ENCODE data around the gene ECSIT. TPM values are rescaled to one million over a fixed set of nuclear protein-coding genes. Genes with fewer than 3 reads are reported as not detected.

The ECSIT gene
- total RNA-seq, 1 donor from 2014 or later = 32.1 TPM

DNA sequence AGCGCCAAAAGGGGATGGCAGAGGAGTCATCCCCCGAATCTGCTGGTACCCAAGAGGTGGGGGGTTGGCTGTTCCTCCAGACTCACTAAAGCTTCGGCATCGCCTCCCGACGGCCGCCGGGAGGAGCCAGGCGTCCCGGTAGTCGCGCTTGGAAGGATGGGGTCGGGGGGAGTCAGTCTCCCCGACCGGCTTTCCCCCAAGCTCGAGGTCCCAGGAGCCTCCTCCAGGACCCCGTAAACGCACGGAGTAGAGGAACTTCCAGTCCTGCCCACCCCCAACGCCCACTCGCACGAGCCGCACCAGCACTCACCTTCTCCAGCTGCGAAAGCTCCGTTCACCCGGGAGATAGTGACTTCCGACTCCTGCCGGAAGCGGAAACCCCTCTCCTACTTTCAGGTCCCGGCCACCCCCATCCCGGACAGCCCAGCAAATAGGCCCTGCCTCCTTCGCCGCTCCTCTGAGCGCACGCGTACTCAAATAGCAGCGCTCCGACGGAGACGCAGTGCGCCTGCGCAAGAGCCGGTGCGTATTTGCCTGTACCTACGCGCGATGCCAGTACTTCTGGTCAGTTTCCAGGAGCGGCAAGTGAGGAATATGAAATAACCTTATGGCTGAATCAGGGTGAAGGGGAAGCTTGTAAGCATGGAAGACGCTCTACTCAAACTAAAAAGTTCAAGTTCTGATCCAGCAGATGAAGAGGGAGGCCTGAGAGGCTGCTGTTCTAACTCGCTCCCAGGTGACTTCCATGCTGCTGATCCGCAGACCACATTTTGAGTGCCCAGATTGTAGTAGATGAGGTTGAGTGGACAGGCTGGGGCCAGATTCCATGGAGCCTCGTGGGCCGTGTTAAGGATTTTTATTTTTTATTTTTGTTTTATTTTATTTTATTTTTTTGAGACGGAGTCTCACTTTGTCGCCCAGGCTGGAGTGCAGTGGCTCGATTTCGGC lies 30.2 kb upstream of the ECSIT start, which contains the start of gene ELOF1:
TSS of gene ELOF1 (minus strand) at position 350 of the 948 bp plus-strand sequence. CDS start 4,883 bp downstream, outside the sequence.
- DNase-seq (ENCODE audit: low spot score in 2 of 2, unreplicated experiment in 2 of 2) = peak; percentile 97
- peaks cover 7% of the 10 kb centered on the region for H3K36me3 Mint-ChIP-seq
- peak within 1 kb of the TSS; percentile 86 for H3K27ac Mint-ChIP-seq
- H3K4me3 Mint-ChIP-seq = peak within 1 kb of the TSS; percentile 93
- H3K27me3 Mint-ChIP-seq (ENCODE audit: low read depth) = no peaks in the 10 kb centered on the region
- TF ChIP-seq, protein P1, sequence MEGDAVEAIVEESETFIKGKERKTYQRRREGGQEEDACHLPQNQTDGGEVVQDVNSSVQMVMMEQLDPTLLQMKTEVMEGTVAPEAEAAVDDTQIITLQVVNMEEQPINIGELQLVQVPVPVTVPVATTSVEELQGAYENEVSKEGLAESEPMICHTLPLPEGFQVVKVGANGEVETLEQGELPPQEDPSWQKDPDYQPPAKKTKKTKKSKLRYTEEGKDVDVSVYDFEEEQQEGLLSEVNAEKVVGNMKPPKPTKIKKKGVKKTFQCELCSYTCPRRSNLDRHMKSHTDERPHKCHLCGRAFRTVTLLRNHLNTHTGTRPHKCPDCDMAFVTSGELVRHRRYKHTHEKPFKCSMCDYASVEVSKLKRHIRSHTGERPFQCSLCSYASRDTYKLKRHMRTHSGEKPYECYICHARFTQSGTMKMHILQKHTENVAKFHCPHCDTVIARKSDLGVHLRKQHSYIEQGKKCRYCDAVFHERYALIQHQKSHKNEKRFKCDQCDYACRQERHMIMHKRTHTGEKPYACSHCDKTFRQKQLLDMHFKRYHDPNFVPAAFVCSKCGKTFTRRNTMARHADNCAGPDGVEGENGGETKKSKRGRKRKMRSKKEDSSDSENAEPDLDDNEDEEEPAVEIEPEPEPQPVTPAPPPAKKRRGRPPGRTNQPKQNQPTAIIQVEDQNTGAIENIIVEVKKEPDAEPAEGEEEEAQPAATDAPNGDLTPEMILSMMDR (IDR thresholded peaks at IDR 0.05; ENCODE audit: unreplicated experiment) = no peak
- no peaks in the 10 kb centered on the region for H3K9me3 Mint-ChIP-seq
- peaks cover 24% of the 10 kb centered on the region for H3K4me1 Mint-ChIP-seq

DNA sequence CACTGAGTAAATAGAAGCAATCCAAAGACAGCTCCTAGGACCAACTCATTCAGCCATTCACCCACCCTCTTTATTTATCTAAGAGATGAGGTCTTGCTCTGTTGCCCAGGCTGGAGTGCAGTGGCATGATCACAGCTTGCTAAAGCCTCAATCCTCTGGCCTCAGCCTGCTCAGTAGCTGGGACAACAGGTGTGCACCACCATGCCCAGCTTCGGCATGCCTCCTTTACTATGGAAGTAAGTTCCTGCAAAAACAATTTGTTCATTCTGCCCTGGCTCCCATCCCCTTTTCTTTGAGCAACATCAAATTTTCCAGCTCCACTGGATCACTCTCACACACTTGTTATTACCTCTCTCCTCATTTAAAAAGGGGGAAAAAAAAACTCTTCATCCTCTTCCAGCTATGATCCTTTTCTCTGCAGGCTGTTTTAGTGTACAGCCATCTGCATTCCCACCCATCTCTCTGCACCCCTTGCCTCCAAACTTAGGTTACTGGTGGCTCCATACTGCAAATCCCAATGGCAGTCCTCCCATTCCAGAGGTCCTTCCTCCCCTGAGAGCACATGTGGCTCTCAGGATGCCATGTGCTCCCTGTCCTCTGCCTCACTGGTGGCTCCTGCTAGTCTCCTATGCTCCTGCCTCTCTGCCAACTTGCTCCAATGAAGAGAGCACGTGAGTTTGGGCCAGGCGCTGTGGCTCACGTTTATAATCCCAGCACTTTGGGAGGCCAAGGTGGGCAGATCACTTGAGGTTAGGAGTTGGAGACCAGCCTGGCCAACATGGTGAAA lies 27.9 kb upstream of the ECSIT start:
- no peaks in the 10 kb centered on the region for H3K27me3 Mint-ChIP-seq (ENCODE audit: low read depth)
- DNase-seq (ENCODE audit: low spot score in 2 of 2, unreplicated experiment in 2 of 2) = no peak
- H3K4me3 Mint-ChIP-seq = peak overlapping the region; percentile 93
- H3K36me3 Mint-ChIP-seq = peaks cover 11% of the 10 kb centered on the region
- H3K9me3 Mint-ChIP-seq = no peaks in the 10 kb centered on the region
- H3K27ac Mint-ChIP-seq = no peak overlapping the region
- TF ChIP-seq, protein P1 (IDR thresholded peaks at IDR 0.05; ENCODE audit: unreplicated experiment) = no peak
- H3K4me1 Mint-ChIP-seq = peaks cover 24% of the 10 kb centered on the region

DNA sequence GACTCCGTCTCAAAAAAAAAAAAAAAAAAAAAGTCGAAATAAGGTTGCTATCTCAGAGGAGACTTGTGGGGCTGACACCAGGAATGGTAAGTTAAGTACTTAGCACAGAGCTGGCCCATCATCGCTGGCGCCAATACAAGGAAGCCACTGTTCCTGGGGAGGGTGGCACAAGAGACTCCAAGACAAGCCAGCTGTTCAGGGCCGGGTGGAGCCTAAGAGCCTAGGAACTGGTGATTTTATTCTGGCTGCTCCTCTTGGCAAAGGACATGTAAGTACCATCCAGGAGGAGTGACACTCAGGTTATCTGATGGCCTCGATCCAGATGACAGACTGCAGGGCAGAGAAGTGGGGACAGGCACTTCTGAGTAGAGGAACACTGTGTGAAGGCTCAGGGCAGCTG lies 26.3 kb upstream of the ECSIT start:
- Mint-ChIP-seq H3K36me3 (peaks cover 11% of the 10 kb centered on the region), H3K27me3 (ENCODE audit: low read depth) (no peaks in the 10 kb centered on the region), H3K4me3 (no peak overlapping the region), H3K4me1 (peaks cover 19% of the 10 kb centered on the region), H3K27ac (no peak overlapping the region), H3K9me3 (no peaks in the 10 kb centered on the region)
- DNase-seq (ENCODE audit: low spot score in 2 of 2, unreplicated experiment in 2 of 2) = no peak
- TF ChIP-seq, protein P1 (IDR thresholded peaks at IDR 0.05; ENCODE audit: unreplicated experiment) = no peak

DNA sequence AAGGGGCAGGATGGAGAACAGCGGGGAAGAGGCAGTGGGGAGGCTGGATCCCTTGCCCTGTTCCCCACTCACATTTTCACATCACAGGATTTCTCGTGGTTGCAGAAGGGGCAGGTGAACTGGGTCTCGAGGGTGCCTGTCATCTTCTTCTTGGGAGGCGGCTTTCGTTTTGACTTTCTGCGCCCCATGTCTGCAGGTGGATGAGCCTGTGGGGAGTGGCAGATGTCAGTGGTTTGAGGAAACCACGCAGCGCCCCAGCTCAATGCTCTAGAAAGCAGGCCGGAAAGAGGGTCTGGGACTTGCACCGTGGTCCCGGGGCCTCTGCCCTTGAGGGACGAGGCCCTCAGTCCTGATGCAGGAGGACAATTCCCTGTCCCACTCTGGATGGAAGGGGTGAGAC lies 25.2 kb upstream of the ECSIT start:
- DNase-seq (ENCODE audit: low spot score in 2 of 2, unreplicated experiment in 2 of 2) = no peak
- TF ChIP-seq, protein P1 (IDR thresholded peaks at IDR 0.05; ENCODE audit: unreplicated experiment) = no peak
- Mint-ChIP-seq H3K4me3 (no peak overlapping the region), H3K36me3 (peaks cover 11% of the 10 kb centered on the region), H3K9me3 (no peaks in the 10 kb centered on the region), H3K27ac (no peak overlapping the region), H3K4me1 (peaks cover 14% of the 10 kb centered on the region), H3K27me3 (ENCODE audit: low read depth) (no peaks in the 10 kb centered on the region)

DNA sequence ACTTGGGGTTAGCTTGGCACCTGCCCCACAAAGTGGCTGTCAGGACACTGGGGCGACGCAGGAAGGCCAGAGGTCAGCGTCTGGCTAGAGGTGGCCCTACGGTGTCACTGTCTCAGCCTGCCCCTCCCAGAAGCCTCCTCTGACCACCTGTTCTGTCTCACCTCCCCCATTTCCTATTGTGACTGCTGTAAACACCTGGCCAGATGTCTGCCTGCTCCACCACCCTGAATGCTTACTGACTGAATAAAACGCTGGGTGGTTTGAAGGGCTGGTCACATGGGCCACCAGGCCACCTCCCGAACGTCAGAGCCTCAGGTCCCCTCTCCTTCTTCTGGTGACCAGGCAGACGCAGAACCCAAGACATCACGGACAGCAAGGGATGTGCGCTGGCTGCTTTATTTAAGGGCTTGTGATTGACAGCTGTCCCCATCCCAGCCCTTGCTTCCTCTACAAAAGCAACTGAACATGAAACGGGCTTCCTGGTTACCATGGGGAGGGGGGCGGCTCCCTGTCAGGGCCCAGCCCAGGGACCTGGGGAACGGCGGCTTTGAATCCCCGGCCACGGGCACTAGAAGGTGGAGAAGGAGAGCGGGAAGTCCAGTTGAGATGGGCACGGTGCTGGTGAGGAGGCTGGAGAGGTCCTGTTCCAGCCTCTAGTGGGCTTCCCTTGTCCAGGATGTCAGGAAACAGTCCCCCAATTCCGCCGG lies 23.9 kb upstream of the ECSIT start:
- H3K27me3 Mint-ChIP-seq (ENCODE audit: low read depth) = no peaks in the 10 kb centered on the region
- no peak overlapping the region for H3K4me3 Mint-ChIP-seq
- no peaks in the 10 kb centered on the region for H3K9me3 Mint-ChIP-seq
- H3K4me1 Mint-ChIP-seq = peaks cover 5% of the 10 kb centered on the region
- no peak for DNase-seq (ENCODE audit: low spot score in 2 of 2, unreplicated experiment in 2 of 2)
- no peak overlapping the region for H3K27ac Mint-ChIP-seq
- peaks cover 11% of the 10 kb centered on the region for H3K36me3 Mint-ChIP-seq
- TF ChIP-seq, protein P1 (IDR thresholded peaks at IDR 0.05; ENCODE audit: unreplicated experiment) = no peak

Measured in mesothelial cell of epicardium (in vitro differentiated cells).